Endodermal cell (in vitro differentiated cells): ENCODE data around the gene GABRG3. TPM values are rescaled to one million over a fixed set of nuclear protein-coding genes. Genes with fewer than 3 reads are reported as not detected.

Experiments used
- DNase-seq: peaks from one replicate; pipeline ENCODE4 v3.0.0-alpha.2; 2017
- H3K27ac ChIP-seq: 2 replicates; pipeline ENCODE4 v1.5.1; 2013; ENCODE audit warnings: mild to moderate bottlenecking, low read depth, low read length, moderate library complexity
- H3K27me3 ChIP-seq: 2 replicates; pipeline ENCODE4 v1.6.1; 2013; ENCODE audit warnings: mild to moderate bottlenecking, low read length, moderate library complexity; ENCODE audit not compliant: insufficient read depth, control insufficient read depth, poor library complexity, severe bottlenecking
- H3K36me3 ChIP-seq: 2 replicates; pipeline ENCODE4 v1.7.0; 2013; ENCODE audit warnings: mild to moderate bottlenecking, low read length, moderate library complexity; ENCODE audit not compliant: control insufficient read depth, insufficient read depth
- H3K4me1 ChIP-seq: one replicate; pipeline ENCODE4 v1.7.0; 2013; ENCODE audit warnings: low read length; ENCODE audit not compliant: control insufficient read depth, insufficient read depth
- H3K4me3 ChIP-seq: 2 replicates; pipeline ENCODE4 v1.5.1; 2013; ENCODE audit warnings: mild to moderate bottlenecking, low read length, moderate library complexity
- H3K9ac ChIP-seq: 2 replicates; pipeline ENCODE4 v1.6.1; 2013; ENCODE audit warnings: mild to moderate bottlenecking, low read length, moderate library complexity; ENCODE audit not compliant: poor library complexity, severe bottlenecking; ENCODE audit errors: extremely low read depth
- H3K9me3 ChIP-seq: 2 replicates; pipeline ENCODE4 v1.6.1; 2013; ENCODE audit warnings: mild to moderate bottlenecking, low read length, moderate library complexity; ENCODE audit not compliant: control insufficient read depth
- H3K27ac Mint-ChIP-seq: 2 replicates; pipeline ENCODE4 v1.8.0; 2020; ENCODE audit warnings: mixed read lengths
- H3K27me3 Mint-ChIP-seq: 2 replicates; pipeline ENCODE4 v1.8.0; 2021; ENCODE audit warnings: mild to moderate bottlenecking, mixed read lengths; ENCODE audit not compliant: insufficient read depth
- H3K36me3 Mint-ChIP-seq: 2 replicates; pipeline ENCODE4 v1.8.0; 2020; ENCODE audit warnings: low read depth, mixed read lengths
- H3K4me1 Mint-ChIP-seq: 2 replicates; pipeline ENCODE4 v1.8.0; 2020; ENCODE audit warnings: mixed read lengths
- H3K4me3 Mint-ChIP-seq: 2 replicates; pipeline ENCODE4 v1.8.0; 2020; ENCODE audit warnings: mild to moderate bottlenecking, moderate library complexity, mixed read lengths
- H3K9me3 Mint-ChIP-seq: 2 replicates; pipeline ENCODE4 v1.8.0; 2020; ENCODE audit warnings: mild to moderate bottlenecking, mixed read lengths
- WGBS, 2 experiments: methylation state at CpG; one replicate each; pipeline versions ENCODE4 v1.1.5 to v1.1.7; 2013; ENCODE audit warnings: missing lambda C conversion rate in 2 of 2, mixed read lengths in 1 of 2; ENCODE audit not compliant: insufficient coverage in 1 of 2, insufficient read length in 1 of 2; 5-methylcytosine and 5-hydroxymethylcytosine counted together
- total RNA-seq, 2 donors: library from RNA; stranded (reverse); fragmentation: NEBNext Ultra II Directional in 1 of 2; extraction: Animal tissue kit (Norgen Biotek cat#: 25700) in 1 of 2; gene quantifications; 2 replicates in 1 of 2; 3 replicates in 1 of 2; pipeline ENCODE4 v1.2.1, GENCODE V29; 2021
- TF ChIP-seq, protein P1 (sequence below): fragments of 200-600 bp; sonication (generic); conservative IDR thresholded peaks from 2 replicates; pipeline ENCODE4 v1.5.0; 2021; ENCODE audit warnings: antibody characterized with exemption, mild to moderate bottlenecking

The GABRG3 gene
- total RNA-seq, 2 donors from 2014 or later, result 0.48 to 0.84 TPM

DNA sequence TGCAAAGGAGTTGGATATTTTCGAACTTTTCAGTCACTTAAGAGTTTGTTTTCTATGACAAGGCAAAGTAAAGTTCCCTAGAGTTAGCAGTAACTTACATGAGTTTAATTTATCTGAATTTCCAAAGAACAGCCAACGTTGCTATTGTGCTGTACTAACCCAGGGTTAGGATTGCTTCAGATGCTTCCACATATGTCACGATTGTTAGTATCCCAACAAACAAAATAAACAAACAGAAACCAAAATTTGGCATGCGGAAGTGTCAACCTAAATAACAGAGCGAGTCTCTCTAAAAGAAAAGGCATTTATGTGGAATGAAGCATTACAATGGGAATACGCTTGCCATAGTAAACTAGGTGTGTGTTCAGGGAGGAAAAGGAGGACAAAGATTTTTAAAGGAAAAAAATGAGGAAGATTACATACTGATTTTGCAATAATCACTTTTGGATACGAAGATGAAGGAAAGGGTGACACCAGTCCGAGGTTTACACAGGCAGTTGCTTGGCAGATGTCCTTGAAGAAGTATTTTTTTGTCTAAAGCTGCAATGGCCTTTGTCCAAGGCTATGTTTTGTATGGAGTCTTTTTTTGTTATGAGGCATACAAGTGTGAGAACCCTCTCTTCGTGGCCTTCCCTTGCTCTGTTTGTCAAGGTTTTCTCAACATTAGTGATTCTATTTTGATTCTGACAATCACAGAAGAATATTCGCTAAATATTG, 267.9 kb downstream of the GABRG3 start:
- peaks cover 8% of the 10 kb centered on the region for H3K4me1 Mint-ChIP-seq
- H3K4me1 ChIP-seq, result no peaks in the 10 kb centered on the region
- H3K27me3 Mint-ChIP-seq, result peaks cover 15% of the 10 kb centered on the region
- H3K36me3 Mint-ChIP-seq, result no peaks in the 10 kb centered on the region
- no peak overlapping the region for H3K27ac ChIP-seq
- DNase-seq, result no peak
- no peaks in the 10 kb centered on the region for H3K36me3 ChIP-seq
- no peak overlapping the region for H3K4me3 ChIP-seq
- H3K4me3 Mint-ChIP-seq, result no peak overlapping the region
- H3K9me3 ChIP-seq, result no peaks in the 10 kb centered on the region
- no peak overlapping the region for H3K27ac Mint-ChIP-seq
- TF ChIP-seq, protein P1, sequence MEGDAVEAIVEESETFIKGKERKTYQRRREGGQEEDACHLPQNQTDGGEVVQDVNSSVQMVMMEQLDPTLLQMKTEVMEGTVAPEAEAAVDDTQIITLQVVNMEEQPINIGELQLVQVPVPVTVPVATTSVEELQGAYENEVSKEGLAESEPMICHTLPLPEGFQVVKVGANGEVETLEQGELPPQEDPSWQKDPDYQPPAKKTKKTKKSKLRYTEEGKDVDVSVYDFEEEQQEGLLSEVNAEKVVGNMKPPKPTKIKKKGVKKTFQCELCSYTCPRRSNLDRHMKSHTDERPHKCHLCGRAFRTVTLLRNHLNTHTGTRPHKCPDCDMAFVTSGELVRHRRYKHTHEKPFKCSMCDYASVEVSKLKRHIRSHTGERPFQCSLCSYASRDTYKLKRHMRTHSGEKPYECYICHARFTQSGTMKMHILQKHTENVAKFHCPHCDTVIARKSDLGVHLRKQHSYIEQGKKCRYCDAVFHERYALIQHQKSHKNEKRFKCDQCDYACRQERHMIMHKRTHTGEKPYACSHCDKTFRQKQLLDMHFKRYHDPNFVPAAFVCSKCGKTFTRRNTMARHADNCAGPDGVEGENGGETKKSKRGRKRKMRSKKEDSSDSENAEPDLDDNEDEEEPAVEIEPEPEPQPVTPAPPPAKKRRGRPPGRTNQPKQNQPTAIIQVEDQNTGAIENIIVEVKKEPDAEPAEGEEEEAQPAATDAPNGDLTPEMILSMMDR, result no peak
- 92 to 94% methylated on average over 6 to 10 of the region's 10 CpGs for WGBS, 2 experiments
- no peaks in the 10 kb centered on the region for H3K9me3 Mint-ChIP-seq
- no peak overlapping the region for H3K9ac ChIP-seq
- H3K27me3 ChIP-seq, result peaks cover 46% of the 10 kb centered on the region

DNA sequence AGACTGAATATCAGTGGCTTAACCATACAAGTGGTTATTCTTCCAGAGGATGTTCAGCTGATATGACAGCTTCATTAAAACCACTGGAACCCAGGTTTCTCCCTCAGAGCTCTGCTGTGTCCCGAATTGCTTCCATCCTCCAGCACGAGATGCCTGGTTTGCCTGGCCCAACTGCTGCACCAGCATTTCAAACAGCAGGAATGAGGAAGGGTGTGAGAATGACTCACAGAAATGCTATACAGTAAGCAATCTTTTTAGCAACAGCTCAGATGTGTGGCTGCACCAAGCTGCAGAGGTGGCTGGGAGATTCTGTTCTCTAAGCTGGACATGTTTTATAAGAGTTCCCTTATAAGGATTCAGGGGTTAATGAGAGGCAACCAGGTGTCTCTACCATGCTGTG, 271.0 kb downstream of the GABRG3 start:
- no peak overlapping the region for H3K27ac Mint-ChIP-seq
- no peaks in the 10 kb centered on the region for H3K36me3 Mint-ChIP-seq

DNA sequence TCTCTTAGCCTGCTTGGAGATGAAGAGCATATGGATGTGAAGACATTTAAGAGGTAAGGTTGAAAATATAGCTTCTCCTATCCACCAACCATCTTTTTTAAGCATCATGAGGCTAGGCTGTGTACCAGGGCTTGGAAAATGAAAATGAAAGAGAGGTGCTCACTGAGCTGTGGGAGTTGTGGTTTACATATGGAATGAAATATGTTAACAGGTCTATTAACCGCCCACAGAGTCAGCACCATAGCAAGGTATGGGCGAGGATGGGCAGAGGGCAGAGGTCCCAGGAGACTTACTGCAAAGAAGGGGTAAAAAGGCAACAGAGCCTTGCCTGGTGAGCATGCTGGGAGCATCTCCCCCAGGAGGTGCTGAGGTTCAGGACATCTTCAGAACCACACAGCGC, 273.1 kb downstream of the GABRG3 start:
- TF ChIP-seq, protein P1, result no peak
- no peak overlapping the region for H3K4me3 ChIP-seq
- no peaks in the 10 kb centered on the region for H3K36me3 ChIP-seq
- no peak for DNase-seq
- H3K4me1 Mint-ChIP-seq, result no peaks in the 10 kb centered on the region
- no peak overlapping the region for H3K27ac ChIP-seq
- H3K4me1 ChIP-seq, result no peaks in the 10 kb centered on the region
- H3K4me3 Mint-ChIP-seq, result no peak overlapping the region
- H3K36me3 Mint-ChIP-seq, result no peaks in the 10 kb centered on the region
- WGBS, 2 experiments, result 97 to 100% methylated on average over 2 to 3 of the region's 3 CpGs
- H3K27me3 ChIP-seq, result peaks cover 2% of the 10 kb centered on the region
- no peak overlapping the region for H3K9ac ChIP-seq
- H3K9me3 Mint-ChIP-seq, result no peaks in the 10 kb centered on the region
- H3K27me3 Mint-ChIP-seq, result no peaks in the 10 kb centered on the region
- H3K27ac Mint-ChIP-seq, result no peak overlapping the region
- no peaks in the 10 kb centered on the region for H3K9me3 ChIP-seq

More for the DNA sequence above, 271.0 kb downstream of the GABRG3 start:
- Histone ChIP-seq H3K9ac (no peak overlapping the region), H3K27me3 (peaks cover 23% of the 10 kb centered on the region), H3K4me1 (no peaks in the 10 kb centered on the region), H3K36me3 (no peaks in the 10 kb centered on the region), H3K4me3 (no peak overlapping the region), H3K9me3 (no peaks in the 10 kb centered on the region), H3K27ac (no peak overlapping the region)
- no peaks in the 10 kb centered on the region for H3K4me1 Mint-ChIP-seq
- peak; percentile 61 for DNase-seq
- 84 to 100% methylated on average over 1 to 2 of the region's 2 CpGs for WGBS, 2 experiments
- no peaks in the 10 kb centered on the region for H3K9me3 Mint-ChIP-seq
- peaks cover 6% of the 10 kb centered on the region for H3K27me3 Mint-ChIP-seq
- TF ChIP-seq, protein P1, result no peak
- H3K4me3 Mint-ChIP-seq, result no peak overlapping the region
